Gastrocnemius medialis (tissue), 4 donors: Measurements from ENCODE around the gene VRK2.
"Not testable (repeated sequence)": the region's sequence is repeated elsewhere in the genome, so short reads cannot be mapped to it uniquely, and the experiment has no call there.

Experiments
- CTCF ChIP-seq, 5 experiments: fragments of 450-650 bp in 3 of 5; fragments of 200-600 bp in 2 of 5; sonication (generic) in 2 of 5; IDR thresholded peaks in 4 of 5; conservative IDR thresholded peaks in 1 of 5; 1 replicate in 4 of 5; 2 replicates in 1 of 5; pipeline ENCODE4 v1.5.1; 2016 to 2019; ENCODE audit warnings: antibody characterized with exemption in 5 of 5, mild to moderate bottlenecking in 3 of 5, moderate library complexity in 3 of 5
- POLR2A ChIP-seq, 2 donors: fragments of 450-650 bp; IDR thresholded peaks; one replicate each; pipeline ENCODE4 v1.6.1; 2017; ENCODE audit warnings: antibody characterized with exemption in 2 of 2, mild to moderate bottlenecking in 2 of 2, moderate library complexity in 2 of 2

GRCh38 chr2:58145769-58146168 is 99.2 kb downstream of the VRK2 start:
- not testable (repeated sequence) for TF ChIP-seq CTCF (IDR thresholded peaks at IDR 0.05 in 4 of 5, conservative IDR thresholded peaks at IDR 0.05 in 1 of 5); POLR2A (IDR thresholded peaks at IDR 0.05)
